Neutrophil (primary cell): ENCODE data around the gene TRERF1.

Source experiments
- H3K27ac ChIP-seq: fragments of 200-600 bp; sonication (generic); 2 replicates; pipeline ENCODE4 v1.5.1; 2016; ENCODE audit warnings: mild to moderate bottlenecking, moderate library complexity
- H3K27me3 ChIP-seq: fragments of 200-600 bp; sonication (generic); 2 replicates; pipeline ENCODE4 v1.6.0; 2016; ENCODE audit warnings: mild to moderate bottlenecking
- H3K36me3 ChIP-seq: fragments of 200-600 bp; sonication (generic); 2 replicates; pipeline ENCODE4 v1.5.1; 2017
- H3K4me1 ChIP-seq, 2 experiments: fragments of 200-600 bp in 1 of 2; sonication (generic) in 1 of 2; 1 replicate in 1 of 2; 2 replicates in 1 of 2; pipeline versions ENCODE4 v1.5.1 to v1.6.1; 2013 to 2016; ENCODE audit warnings: low read depth in 1 of 2, low read length in 1 of 2, mild to moderate bottlenecking in 1 of 2, moderate library complexity in 1 of 2; ENCODE audit not compliant: control insufficient read depth in 1 of 2, insufficient read depth in 1 of 2
- H3K4me3 ChIP-seq, 2 experiments: fragments of 200-600 bp in 1 of 2; sonication (generic) in 1 of 2; 1 replicate in 1 of 2; 2 replicates in 1 of 2; pipeline ENCODE4 v1.5.1; 2013 to 2016; ENCODE audit warnings: low read depth in 1 of 2, low read length in 1 of 2, mild to moderate bottlenecking in 1 of 2, moderate library complexity in 1 of 2
- H3K9me3 ChIP-seq: fragments of 200-600 bp; sonication (generic); 2 replicates; pipeline ENCODE4 v1.5.1; 2016
- TF ChIP-seq, protein P1 (sequence below): fragments of 200-600 bp; sonication (generic); IDR thresholded peaks from 2 replicates; pipeline ENCODE4 v1.5.1; 2016; ENCODE audit warnings: antibody characterized with exemption

TRERF1 gene

DNA sequence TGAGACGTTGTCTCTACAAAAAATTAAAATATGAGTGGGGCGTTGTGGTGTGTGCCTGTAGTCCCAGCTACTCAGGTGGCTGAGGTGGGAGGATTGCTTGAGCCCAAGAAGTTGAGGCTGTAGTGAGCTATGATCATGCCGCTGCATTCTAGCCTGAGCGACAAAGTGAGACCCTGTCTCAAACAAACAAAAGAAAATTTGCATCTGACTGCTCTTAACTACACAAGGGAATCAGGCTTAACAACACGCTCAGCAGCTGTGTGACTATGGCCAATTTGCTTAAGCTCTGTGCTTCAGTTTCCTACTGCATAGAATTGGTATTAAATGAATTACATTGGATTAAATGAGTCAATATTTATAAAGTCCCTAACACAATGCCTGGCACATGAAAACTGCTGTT, 209.8 kb downstream of the TRERF1 start:
- TF ChIP-seq, protein P1, sequence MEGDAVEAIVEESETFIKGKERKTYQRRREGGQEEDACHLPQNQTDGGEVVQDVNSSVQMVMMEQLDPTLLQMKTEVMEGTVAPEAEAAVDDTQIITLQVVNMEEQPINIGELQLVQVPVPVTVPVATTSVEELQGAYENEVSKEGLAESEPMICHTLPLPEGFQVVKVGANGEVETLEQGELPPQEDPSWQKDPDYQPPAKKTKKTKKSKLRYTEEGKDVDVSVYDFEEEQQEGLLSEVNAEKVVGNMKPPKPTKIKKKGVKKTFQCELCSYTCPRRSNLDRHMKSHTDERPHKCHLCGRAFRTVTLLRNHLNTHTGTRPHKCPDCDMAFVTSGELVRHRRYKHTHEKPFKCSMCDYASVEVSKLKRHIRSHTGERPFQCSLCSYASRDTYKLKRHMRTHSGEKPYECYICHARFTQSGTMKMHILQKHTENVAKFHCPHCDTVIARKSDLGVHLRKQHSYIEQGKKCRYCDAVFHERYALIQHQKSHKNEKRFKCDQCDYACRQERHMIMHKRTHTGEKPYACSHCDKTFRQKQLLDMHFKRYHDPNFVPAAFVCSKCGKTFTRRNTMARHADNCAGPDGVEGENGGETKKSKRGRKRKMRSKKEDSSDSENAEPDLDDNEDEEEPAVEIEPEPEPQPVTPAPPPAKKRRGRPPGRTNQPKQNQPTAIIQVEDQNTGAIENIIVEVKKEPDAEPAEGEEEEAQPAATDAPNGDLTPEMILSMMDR, result no peak
- Histone ChIP-seq H3K4me3 (no peak overlapping the region), H3K27me3 (no peaks in the 10 kb centered on the region), H3K36me3 (peaks cover 85% of the 10 kb centered on the region), H3K9me3 (no peaks in the 10 kb centered on the region), H3K27ac (no peak overlapping the region), H3K4me1 (no peaks in the 10 kb centered on the region)

DNA sequence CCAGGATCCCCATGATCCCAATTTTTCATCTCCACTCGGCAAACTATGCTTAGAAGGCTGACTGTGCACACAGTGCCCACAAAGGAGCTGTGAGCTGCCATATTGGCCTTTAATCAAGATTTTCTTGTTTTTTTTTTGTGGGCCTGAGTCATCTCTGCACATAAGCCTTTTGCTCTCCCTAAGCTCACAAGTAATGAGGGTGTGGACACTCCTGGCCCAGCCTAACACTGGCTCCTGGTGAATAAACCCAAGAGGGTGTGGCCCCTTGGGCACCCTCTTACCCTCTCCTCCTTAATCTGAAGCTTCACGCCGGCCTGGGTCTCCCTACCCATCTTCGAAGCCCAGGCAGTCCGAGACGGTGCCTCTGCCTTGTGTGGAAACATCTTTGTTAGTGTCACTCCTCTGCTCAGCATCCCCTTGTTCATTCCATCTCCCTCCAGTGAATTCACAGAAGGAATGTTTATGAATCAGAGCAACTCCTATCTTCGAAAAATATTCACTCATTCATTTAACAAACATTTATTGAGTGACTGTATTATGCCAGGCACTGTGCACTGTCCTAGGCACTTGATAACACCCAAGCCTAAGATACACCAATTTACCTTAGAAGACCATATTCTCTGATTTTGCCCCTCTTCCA, 211.9 kb downstream of the TRERF1 start:
- no peak overlapping the region for H3K27ac ChIP-seq
- H3K36me3 ChIP-seq, result peaks cover 79% of the 10 kb centered on the region
- no peak overlapping the region for H3K4me3 ChIP-seq

DNA sequence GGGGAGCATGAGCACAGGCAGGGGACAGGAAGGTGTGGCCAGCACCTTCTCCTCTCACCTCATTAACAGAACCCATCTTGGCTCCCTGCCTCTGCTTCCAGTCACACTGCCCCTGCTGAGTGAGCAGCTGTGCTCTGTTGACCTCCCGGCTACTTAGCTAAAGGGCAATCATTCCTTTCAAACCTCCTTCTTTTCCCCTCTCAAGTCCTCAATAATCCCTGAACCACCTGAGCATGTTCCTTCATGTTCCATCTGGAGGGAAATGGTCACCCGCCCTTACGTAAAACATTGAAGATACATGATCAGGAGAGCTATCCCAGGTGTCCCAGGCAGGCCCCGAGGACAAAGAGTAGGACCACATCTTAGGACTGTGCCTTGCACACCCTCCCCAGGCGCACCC, 212.4 kb downstream of the TRERF1 start:
- Histone ChIP-seq H3K9me3 (no peaks in the 10 kb centered on the region), H3K27ac (no peak overlapping the region), H3K4me1 (no peaks in the 10 kb centered on the region), H3K27me3 (no peaks in the 10 kb centered on the region), H3K4me3 (no peak overlapping the region), H3K36me3 (peaks cover 75% of the 10 kb centered on the region)
- TF ChIP-seq, protein P1, result no peak

More for the DNA sequence above, 211.9 kb downstream of the TRERF1 start:
- Histone ChIP-seq H3K9me3 (no peaks in the 10 kb centered on the region), H3K4me1 (no peaks in the 10 kb centered on the region), H3K27me3 (no peaks in the 10 kb centered on the region)
- TF ChIP-seq, protein P1, result no peak

DNA sequence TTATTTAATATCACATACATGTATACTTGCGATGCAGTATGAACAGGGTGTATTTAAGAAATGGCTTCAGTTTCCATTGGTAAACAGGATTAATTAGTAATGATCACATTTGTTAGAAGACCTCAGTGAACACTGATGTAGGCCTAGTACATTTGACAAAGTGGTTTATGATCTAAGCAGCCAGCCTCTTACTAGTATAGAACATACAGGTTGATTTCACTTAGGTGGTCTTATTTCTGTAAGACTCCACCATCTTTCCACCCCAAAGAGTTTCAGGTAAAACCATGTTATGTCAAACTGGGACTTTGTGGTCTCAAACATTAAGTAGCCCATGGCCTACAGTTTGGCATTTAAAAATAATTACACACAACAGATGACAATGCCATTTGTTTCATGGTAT, 213.9 kb downstream of the TRERF1 start:
- H3K4me1 ChIP-seq, result no peaks in the 10 kb centered on the region
- no peak overlapping the region for H3K27ac ChIP-seq
- H3K9me3 ChIP-seq, result no peaks in the 10 kb centered on the region
- H3K36me3 ChIP-seq, result peaks cover 70% of the 10 kb centered on the region
- no peaks in the 10 kb centered on the region for H3K27me3 ChIP-seq
- TF ChIP-seq, protein P1, result no peak
- H3K4me3 ChIP-seq, result no peak overlapping the region

DNA sequence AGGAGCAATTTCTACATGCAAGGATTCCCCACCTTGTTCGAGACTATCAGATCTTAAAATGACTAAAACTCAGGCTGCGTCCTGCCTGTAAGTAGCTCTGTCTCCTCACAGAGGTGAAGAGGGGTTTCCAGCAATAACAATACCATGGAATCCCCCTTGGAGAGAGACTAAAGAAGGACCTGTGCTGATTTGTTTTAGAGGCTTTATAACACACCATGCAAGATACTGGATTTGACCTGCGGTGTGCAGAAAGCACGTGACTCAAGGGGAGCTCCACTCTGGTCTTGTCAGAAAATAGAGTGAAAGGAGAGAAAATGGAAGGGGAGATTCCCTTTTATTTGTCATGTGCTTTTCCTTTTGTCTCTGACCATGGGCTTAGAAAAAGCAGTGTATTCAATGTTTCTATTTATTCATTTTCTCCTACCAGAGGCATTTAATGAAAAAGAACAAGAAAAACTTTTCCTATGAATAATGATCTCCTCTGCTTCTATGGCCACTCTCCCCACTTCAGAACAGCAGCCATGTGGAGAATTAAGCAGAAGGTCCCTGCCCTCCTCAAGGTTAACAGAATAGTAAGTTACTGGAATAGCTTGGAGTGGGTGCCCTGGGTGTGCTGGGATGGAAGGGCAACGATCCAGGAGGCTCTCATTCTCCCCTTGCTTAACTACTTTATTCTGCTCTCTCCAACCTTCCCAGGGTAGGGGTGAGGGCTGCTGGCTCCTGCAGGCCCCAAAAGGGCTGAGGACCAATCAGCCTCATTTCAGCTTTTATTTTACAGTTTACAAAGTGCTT, 214.8 kb downstream of the TRERF1 start:
- TF ChIP-seq, protein P1, result no peak

More for the DNA sequence above, 214.8 kb downstream of the TRERF1 start:
- Histone ChIP-seq H3K4me1 (no peaks in the 10 kb centered on the region), H3K4me3 (no peak overlapping the region), H3K36me3 (peaks cover 70% of the 10 kb centered on the region), H3K27ac (no peak overlapping the region), H3K9me3 (no peaks in the 10 kb centered on the region), H3K27me3 (no peaks in the 10 kb centered on the region)
